GM19395 (cell line): Measurements from ENCODE around the gene TUBGCP3.
"Not testable (repeated sequence)": the region's sequence is repeated elsewhere in the genome, so short reads cannot be mapped to it uniquely, and the experiment has no call there.

Source experiments
- ATAC-seq: cut with Tn5 transposase; IDR thresholded peaks from one replicate; pipeline ENCODE4 v1.9.1; 2021; ENCODE audit warnings: mild to moderate bottlenecking, moderate library complexity; ENCODE audit not compliant: unreplicated experiment

Gene TUBGCP3

DNA sequence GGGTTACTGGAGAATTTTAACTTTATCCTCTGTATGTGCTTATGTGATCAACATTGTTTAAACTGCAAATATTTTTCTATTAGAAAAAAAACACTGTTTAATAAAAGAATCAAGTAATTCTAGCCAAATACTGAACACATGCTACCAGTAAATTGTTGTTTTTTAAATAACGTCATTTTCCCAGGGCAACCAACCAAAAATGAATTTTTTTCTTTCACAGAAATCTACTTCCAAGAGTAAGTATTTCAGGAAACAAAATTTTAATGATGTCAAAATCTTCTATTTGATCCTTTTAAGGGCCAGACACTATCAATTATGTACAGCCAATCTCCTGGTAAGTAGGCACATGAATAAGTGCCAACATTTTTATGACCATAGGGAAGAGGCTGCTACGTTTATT, 57.1 kb downstream of the TUBGCP3 start:
- no peak for ATAC-seq

DNA sequence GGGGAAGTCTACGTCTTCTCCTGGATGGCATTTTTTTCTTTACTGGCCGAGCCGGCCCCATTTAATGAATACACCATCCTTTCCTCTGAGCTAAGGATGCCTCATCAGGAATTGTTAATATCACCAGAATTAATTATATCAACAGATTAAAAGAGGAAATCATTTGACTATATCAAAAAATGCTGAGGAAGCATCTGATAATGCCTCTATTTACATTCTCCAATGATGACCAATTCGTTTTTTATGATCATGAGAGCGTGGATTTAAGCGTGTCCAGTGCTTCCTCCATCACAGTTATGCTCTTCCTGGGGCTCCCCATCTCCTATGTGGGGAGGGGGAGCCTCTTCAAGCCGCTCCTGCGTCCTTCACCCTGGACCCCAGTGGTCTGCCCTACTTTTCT, 58.7 kb downstream of the TUBGCP3 start:
- no peak for ATAC-seq

DNA sequence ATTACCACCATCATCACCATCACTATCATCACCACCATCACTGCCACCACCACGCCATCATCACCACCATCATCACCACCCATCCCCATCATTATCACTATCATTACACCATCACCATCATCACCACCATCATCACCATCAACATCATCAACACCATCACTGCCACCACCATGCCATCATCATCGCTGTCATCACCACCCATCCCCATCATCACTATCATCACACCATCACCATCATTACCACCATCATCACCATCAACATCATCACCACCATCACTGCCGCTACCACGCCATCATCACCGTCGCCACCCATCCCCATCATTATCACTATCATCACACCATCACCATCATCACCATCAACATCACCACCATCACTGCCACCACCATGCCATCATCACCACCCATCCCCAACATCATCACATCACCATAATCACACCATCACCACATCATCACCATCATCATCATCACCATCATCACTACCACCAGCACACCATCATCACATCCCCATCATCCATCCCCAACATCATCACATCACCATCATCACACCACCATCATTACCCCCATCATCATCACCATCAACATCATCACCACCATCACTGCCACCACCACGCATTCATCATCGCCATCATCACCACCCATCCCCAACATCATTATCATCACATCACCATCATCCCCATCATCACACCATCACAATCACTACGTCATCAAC, 61.7 kb downstream of the TUBGCP3 start:
- no peak for ATAC-seq

DNA sequence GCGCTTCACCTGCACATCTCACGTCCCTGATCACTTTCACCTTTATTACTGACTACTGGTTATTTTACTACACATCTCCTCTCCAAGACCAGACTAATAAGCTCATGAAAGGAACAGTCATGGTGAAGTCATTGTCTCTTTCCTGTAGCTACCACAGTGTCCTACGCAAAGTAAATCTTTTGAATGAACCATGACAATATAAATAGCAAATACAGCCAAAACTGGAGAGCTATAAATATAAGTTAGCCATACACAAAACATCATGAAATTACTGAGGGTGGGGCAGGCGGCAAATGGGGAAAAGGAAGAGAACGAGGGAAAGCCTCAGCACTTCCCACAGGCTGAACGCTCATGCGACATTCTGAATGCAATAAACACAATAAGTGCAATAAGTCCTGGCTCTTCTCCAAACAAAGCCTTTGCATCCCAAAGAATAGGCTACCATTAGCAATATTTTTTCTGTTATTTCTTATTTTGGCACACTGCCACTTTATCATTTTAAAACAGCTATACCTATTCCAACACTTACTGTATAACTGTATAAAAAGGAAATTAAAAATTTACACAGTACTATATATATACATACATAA, 62.5 kb downstream of the TUBGCP3 start:
- ATAC-seq: no peak

DNA sequence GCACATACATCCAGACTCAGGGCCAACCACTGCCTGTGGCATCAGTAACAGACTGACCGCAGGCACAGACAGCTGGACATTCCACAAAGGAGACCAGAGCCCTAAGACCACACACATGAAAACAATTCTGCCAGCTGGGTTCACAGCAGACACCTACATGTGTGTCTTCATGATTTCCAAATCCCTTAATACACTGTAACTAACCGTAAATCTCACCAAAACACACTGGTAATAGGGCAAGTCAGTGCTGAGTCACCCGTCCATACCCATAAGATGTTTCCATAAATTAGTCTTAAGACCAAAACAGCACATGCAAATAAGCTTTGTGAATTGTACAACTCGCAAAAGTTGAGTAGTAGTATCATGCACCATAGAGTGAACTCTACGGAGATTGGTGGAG, 65.4 kb downstream of the TUBGCP3 start:
- no peak for ATAC-seq

DNA sequence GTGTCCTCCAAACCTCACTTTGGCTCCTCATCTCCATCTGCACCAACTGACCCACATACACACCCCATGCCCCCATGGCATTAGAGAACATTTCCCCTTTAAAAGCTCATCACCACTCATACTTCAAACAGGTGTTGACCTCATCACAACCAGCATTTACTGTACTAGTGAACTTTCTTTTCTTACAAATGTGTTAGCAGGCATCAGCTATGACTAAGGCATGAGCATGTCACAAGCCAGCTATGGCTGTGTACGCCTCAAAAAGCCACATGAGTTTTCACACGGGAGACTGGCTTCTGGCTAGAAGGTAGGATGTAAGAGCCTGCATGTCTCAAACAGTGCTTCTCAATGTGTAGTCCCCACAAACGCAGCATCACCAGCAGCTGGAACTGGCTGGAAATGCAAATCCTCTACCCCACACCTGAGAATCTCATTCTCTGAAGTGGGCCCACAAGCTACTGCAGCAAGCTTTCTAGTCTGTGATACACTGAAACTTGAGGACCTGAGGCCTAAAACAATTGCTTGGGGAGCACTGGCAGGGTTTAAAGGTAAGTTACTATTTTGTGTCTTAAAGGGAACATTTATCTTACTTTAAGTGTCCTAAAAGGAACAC, 66.8 kb downstream of the TUBGCP3 start:
- peak; percentile 70 for ATAC-seq

DNA sequence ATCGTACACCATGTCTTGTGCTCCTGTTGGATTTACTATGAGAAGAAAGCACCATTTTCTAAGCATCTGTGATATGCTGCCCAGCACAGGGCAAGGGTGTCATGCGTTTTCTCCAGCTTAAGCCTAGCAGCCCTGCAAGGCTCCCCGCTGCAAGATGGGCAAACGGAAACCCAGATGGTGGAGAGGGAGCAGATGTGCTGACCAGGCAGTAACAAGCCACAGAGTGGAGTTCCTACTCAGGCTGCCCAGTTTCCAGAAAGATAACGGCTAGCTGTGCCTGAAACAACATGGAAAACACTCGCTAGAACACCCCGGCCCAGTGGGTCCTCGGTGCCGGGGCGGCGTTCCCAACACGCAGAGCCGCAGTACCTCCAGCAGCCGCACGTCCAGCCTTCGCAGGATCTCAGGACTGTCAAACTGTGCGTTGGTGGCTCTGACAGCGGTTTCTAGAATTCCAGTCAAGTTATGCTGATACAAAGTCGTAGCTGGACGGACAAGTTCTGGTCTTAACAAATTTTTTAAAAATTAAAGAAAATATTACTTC, 68.4 kb downstream of the TUBGCP3 start:
- ATAC-seq: no peak

DNA sequence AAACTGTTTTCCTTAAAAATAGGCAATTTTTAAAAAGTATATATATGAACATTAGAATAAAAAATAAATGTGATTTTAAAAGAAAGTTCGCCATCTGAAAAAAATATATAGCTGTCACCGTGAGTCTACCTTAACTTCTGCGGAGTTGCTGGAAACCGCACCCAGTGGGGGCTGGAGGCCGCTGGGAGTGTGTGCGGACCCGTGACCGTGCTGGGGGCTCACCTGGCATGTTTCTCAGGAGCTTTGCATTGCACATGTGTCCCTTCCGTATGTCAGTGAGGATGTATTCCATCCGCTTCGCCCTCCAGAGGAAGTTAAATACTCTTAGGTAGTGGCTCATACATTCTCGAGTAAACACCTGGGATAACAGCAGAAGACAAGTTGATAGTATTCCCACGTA, 71.7 kb downstream of the TUBGCP3 start:
- no peak for ATAC-seq

DNA sequence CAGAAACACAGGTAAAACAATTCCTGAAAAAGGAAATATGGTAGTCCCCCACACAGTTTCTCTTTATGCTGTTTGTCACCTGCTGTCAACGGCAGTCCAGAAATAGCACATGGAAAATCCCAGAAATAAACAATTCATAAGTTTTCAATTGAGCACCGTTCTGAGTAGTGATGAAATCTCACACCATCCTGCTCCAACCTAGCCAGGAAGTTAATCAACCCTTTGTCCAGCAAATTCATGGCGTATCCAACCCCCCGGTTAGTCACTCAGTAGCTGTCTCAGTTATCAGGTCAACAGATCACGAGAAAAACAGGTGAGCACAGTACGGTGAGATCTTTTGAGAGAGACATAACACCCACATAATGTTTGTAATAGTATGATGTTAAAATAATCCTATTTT, 74.2 kb downstream of the TUBGCP3 start:
- ATAC-seq: no peak

DNA sequence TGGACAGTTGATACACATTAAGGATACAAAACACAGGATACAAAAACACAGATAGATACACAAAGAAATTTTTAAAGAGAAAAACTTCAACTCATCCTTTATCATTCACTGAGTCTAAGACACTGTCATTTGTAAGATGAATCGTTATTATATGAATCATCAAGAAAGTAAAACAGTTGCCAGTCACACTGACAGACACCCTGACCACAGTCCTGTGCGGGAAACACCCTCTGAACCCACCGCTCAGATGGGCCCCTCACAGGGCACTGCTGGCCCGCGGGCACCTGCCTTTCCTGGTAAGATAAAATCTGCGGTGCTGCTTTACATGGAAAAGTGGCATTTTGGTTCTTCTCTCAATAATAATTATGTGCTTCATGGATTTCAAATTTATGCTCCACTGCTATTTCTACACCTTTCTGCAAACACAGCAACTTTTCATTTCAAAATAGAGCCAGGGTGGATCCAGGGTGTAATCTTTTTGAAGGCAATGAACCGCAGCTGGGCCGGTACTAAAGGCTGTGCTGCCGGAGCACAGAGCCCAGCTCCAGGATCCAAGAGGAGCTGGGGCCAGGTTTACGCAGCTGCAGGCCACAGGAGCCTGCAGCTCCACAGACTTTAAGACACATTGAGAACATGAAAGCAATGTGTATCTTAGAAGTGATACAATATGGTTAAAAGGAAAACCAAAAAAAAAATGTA, 76.8 kb downstream of the TUBGCP3 start:
- no peak for ATAC-seq

DNA sequence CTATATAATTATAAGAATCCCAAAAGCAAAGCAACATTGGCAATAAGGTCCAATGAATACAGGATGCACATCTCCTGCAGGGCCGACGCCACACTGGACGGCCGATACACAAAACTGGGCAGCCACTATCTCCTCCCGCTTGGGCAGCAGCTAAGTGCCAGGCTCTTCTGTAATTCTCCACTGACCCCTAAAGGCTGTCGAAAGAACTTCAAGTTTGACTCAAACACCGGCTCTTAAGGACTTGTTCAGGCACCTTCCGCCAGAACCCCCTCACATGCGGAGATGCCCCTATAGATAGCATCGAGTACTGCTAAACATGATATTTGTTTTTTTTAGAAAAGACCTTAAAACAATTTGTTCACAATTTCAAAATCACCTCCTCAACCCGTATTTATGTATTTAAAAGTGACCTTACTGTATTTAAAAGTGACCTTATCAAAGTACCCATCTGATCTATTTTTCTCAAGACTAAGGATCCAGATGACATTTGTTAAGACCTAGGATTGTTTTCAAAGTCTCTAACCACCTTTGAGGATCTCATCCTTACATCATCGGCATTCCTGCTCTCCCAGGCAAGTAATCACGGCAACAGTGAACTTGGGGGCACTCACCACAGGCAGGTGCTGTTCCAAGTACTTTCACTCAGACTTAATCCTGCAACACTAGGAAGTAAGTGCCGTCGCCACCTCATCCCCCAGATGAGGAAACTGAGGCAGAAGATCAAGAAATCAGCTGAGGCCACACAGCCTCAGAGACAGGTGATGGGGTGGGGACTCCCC, 77.8 kb downstream of the TUBGCP3 start:
- ATAC-seq: no peak

DNA sequence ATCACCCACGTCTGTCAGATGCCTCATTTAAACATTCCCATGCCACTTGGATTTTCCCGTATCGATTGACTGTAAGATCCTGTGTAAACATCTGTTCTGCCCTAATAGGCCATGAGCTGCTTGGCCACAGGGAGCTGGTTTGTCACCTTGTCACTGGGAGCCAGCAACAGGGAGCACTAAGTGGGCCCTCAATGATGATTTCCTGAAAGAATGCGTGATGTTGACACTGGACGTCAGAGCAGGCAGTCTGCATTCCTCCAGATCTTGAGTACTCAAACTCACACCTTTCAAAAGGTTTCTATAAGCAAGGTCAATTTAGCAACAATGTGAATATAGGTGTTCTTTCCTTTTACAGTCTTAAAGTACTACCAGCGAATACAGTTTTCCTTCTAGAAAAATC, 78.8 kb downstream of the TUBGCP3 start:
- no peak for ATAC-seq

DNA sequence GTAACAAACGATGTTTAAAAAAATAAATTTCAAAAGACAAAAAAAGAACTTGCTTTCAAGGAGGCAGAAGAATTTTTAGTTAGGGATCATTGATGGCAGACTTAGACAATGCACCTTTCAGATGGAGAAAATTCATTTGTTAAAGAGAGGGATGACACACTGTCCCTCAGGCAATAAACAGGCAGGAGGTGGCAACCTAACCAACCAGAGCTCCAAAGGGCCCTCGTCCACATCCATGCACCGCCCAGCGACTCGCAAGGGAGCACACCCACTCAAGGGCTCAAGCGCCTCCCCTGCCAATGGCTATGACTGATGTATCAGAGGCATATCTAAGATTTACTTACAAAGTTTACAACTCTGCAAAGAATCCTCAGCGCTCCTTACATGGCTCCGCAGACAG, 81.9 kb downstream of the TUBGCP3 start:
- no peak for ATAC-seq

DNA sequence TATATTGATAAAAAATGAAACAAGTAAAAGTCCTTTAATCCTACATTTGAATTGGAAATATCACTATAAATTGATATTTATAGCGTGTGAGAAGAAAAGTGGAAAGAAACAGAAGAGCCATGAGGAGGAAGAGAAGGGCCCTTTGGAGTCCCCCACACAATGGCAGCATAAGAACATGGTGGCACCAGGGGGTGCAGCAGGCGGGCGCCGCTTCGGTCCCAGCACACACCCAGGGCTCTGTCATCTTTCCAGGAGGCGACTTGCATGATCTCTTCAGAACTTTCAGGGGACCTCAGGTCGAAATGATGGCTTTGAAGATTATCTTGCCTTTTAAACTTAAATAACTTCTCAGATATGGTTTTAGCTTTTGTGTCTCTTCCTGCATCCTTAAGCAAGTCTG, 91.8 kb downstream of the TUBGCP3 start:
- ATAC-seq: no peak

DNA sequence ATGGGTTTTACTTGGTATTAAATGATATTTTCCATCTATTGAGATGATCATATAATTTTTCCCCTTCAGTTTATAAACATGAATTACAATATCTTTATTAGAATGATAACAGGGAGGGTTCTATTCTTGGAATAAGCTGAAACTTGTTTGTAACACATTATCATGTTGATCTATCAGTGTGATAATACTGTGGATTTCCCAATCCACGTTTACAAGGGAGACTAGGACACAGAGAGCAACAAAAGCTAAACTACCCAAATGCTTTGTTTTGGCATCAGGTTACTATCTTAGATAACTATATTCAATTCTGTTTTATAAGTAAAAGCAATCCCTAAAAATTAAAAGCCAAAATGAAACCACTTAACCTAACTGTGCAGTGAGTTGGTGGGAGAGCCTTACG, 92.5 kb downstream of the TUBGCP3 start:
- no peak for ATAC-seq

DNA sequence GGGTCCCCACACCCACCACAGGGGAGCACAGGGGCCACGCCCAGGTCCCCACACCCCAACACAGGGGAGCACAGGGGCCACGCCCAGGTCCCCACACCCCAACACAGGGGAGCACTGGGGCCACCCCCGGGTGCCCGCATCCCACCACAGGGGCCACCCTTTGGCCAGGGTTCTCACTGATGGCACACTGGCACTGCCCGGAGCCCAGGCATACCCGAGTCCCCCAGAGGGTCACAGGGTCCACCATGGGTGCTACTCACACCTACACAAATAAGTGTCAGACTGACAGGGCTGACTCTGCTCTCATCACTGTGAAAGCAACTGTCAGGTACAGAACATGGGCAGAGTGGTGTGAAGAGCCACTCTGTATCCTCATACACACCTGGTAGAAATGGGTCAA, 98.8 kb downstream of the TUBGCP3 start:
- ATAC-seq: no peak

DNA sequence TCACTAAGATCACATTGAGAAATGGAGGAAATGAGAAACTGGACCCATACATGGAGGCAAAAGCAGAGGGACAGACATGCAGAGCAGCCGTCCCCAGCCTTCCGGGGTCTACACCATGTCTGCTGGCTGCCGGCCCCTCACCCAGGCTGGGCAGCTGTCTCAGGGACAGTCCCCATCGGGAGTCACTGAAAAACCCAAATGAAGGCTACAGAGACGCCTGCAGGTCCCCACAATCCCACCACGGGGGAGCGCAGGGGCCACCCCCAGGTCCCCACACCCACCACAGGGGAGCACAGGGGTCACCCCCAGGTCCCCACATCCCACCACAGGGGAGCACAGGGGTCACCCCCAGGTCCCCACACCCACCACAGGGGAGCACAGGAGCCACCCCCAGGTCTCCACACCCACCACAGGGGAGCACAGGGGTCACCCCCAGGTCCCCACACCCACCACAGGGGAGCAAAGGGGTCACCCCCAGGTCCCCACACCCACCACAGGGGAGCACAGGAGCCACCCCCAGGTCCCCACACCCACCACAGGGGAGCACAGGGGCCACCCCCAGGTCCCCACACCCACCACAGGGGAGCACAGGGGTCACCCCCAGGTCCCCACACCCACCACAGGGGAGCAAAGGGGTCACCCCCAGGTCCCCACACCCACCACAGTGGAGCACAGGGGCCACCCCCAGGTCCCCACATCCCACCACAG, 99.5 kb downstream of the TUBGCP3 start:
- not testable (repeated sequence) for ATAC-seq

DNA sequence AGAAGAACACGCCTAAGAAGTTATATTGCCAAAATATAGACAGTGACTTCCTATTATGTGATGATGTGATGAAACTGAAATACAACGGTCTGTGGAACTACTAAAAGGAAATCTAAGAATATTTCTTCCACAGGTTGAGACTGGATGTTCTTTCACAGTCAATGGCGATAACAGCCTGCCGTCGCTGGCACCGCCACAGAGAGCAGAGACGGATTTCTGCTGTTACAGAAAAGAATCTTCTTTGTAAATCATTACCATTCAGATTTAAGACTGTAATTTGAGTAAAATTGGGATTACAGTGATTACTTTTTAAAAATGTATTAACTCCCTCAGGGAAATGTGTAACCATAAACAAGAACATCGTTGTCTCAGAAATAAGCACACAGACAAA, 100.8 kb downstream of the TUBGCP3 start:
- no peak for ATAC-seq

DNA sequence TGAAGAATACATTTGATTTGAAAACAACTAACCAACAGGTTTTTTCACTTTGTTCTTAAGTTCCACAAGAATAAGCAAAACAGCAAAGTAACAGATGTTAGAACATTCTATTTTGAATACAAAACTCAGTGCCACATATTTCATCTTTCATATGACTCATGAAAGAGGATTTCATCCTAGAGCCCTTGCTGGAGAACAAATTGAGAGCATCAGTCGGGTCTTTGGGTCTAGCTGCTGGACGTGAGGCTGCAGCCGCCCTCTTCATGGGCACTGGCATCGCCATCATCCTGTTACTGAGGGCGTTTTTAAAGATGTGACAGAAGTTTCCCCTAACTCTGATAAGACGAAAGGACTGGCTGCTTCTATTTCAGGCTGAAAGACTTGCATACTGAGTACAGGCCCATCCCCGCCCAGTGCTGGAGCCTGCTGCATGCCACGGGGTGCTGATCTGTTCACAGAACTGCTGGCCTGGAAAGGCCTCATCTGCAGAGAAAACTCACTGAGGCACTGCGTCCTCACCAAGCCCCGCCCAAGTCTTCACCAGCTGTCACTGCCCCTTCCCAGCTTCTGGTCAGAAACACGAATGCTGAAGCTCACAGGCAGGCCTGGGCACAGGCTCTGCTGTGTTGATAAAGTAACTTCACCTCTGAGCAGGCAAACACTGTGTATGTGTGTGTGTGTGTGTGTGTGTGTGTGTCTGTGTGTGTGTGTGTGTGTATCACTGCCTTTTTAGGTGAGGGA, 101.4 kb downstream of the TUBGCP3 start:
- no peak for ATAC-seq

DNA sequence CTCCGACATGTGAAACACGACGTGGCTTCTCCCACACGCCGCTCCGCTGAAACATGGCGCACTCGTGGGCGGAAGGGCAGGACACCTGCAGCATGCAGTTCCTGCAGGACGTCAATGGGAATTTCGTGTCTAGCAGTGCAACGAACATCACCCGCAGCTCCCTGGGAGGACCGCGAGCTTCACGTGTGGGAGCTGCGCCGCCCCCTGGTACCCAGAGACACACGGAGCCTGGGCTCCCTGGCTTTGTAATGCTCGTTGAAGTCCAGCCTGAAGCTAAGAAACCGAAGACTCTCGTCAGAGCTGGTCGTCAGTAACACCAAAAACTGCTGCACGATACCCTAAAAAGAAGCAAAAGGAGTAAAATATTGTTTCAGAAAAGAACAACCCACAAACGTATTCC, 102.1 kb downstream of the TUBGCP3 start:
- not testable (repeated sequence) for ATAC-seq
